Hepatocyte (in vitro differentiated cells): ENCODE data around the gene GRID1. TPM values are rescaled to one million over a fixed set of nuclear protein-coding genes. Genes with fewer than 3 reads are reported as not detected.

Source experiments
- DNase-seq: peaks from one replicate; pipeline ENCODE4 v3.0.0-alpha.2; 2016; ENCODE audit warnings: low spot score
- H2AFZ ChIP-seq: fragments of 200-600 bp; sonication (generic); 2 replicates; pipeline ENCODE4 v1.6.0; 2016; ENCODE audit warnings: antibody characterized with exemption, mild to moderate bottlenecking
- H3K27ac ChIP-seq: fragments of 200-600 bp; sonication (generic); 2 replicates; pipeline ENCODE4 v1.5.1; 2016; ENCODE audit warnings: mild to moderate bottlenecking
- H3K27me3 ChIP-seq: fragments of 200-600 bp; sonication (generic); 2 replicates; pipeline ENCODE4 v1.6.1; 2016
- H3K36me3 ChIP-seq: fragments of 200-600 bp; sonication (generic); replicated peaks from 2 replicates; pipeline ENCODE4 v1.5.1; 2016; ENCODE audit warnings: low read depth; ENCODE audit not compliant: insufficient read depth
- H3K4me1 ChIP-seq: fragments of 200-600 bp; sonication (generic); 2 replicates; pipeline ENCODE4 v1.5.1; 2016; ENCODE audit warnings: mild to moderate bottlenecking, moderate library complexity; ENCODE audit not compliant: insufficient read depth
- H3K4me2 ChIP-seq: fragments of 200-600 bp; sonication (generic); 2 replicates; pipeline ENCODE4 v1.6.0; 2016
- H3K4me3 ChIP-seq: fragments of 200-600 bp; sonication (generic); 2 replicates; pipeline ENCODE4 v1.5.1; 2016; ENCODE audit warnings: mild to moderate bottlenecking
- H3K79me2 ChIP-seq: fragments of 200-600 bp; sonication (generic); 2 replicates; pipeline ENCODE4 v1.6.0; 2017; ENCODE audit warnings: mild to moderate bottlenecking
- H3K9me2 ChIP-seq: fragments of 200-600 bp; sonication (generic); replicated peaks from 2 replicates; pipeline ENCODE4 v1.6.0; 2017; ENCODE audit warnings: mild to moderate bottlenecking; ENCODE audit not compliant: insufficient read depth
- H3K9me3 ChIP-seq: fragments of 200-600 bp; sonication (generic); 2 replicates; pipeline ENCODE4 v1.5.1; 2016; ENCODE audit warnings: low read depth, mild to moderate bottlenecking
- H4K20me1 ChIP-seq: fragments of 200-600 bp; sonication (generic); 2 replicates; pipeline ENCODE4 v1.6.0; 2016; ENCODE audit warnings: mild to moderate bottlenecking; ENCODE audit not compliant: insufficient read depth, poor library complexity, severe bottlenecking
- CTCF ChIP-seq: fragments of 200-600 bp; sonication (generic); IDR thresholded peaks from 2 replicates; pipeline ENCODE4 v1.5.1; 2016; ENCODE audit warnings: antibody characterized with exemption, mild to moderate bottlenecking; ENCODE audit not compliant: poor library complexity
- EZH2 ChIP-seq: fragments of 200-600 bp; sonication (generic); IDR thresholded peaks from 2 replicates; pipeline ENCODE4 v1.6.1; 2016; ENCODE audit warnings: antibody characterized with exemption, mild to moderate bottlenecking, borderline replicate concordance
- EZH2phosphoT487 ChIP-seq: fragments of 200-600 bp; sonication (generic); IDR thresholded peaks from one replicate; pipeline ENCODE4 v1.6.1; 2018; ENCODE audit warnings: antibody characterized with exemption, mild to moderate bottlenecking, low read depth, moderate library complexity; ENCODE audit not compliant: unreplicated experiment, severe bottlenecking
- WGBS: methylation state at CpG from one replicate; pipeline ENCODE4 v1.1.6; 2016; ENCODE audit warnings: low lambda C conversion rate; ENCODE audit errors: missing lambda C conversion rate; 5-methylcytosine and 5-hydroxymethylcytosine counted together
- polyA plus RNA-seq: library from polyadenylated mRNA; unstranded; fragments of >200 nt; fragmentation: Nextera tagmentation; extraction: Ambion mirVana; gene quantifications from 2 replicates; pipeline ENCODE4 v1.2.1, GENCODE V29; 2016
- total RNA-seq: library from RNA; depleted of rRNA; stranded (reverse); fragments of >200 nt; gene quantifications from 2 replicates; pipeline ENCODE4 v1.2.3, GENCODE V29; 2014

The GRID1 gene
- total and polyA plus RNA-seq, 2 experiments from 2014 or later = 0.07 to 0.37 TPM

- DNase-seq = no peak
- no peaks in the 10 kb centered on the region for H3K36me3 ChIP-seq
- H3K9me2 ChIP-seq = no peaks in the 10 kb centered on the region
- H3K4me2 ChIP-seq = no peak overlapping the region
- no peak overlapping the region for H3K4me3 ChIP-seq
- H2AFZ ChIP-seq = no peak overlapping the region
- H3K9me3 ChIP-seq = no peaks in the 10 kb centered on the region
- H3K4me1 ChIP-seq = peaks cover 5% of the 10 kb centered on the region
- 92% methylated on average over 11 of the region's 11 CpGs for WGBS
- H4K20me1 ChIP-seq = no peaks in the 10 kb centered on the region
- no peak overlapping the region for H3K27ac ChIP-seq
- no peaks in the 10 kb centered on the region for H3K27me3 ChIP-seq
- no peak for TF ChIP-seq CTCF
- no peak for TF ChIP-seq EZH2phosphoT487
- TF ChIP-seq EZH2 = no peak
- no peaks in the 10 kb centered on the region for H3K79me2 ChIP-seq
Measured at GRCh38 chr10:86342111-86342863, 24.3 kb downstream of the GRID1 start.

GRCh38 chr10:86341361-86341811 lies 25.2 kb downstream of the GRID1 start:
- Histone ChIP-seq H3K27ac (no peak overlapping the region), H3K36me3 (no peaks in the 10 kb centered on the region), H4K20me1 (no peaks in the 10 kb centered on the region), H2AFZ (no peak overlapping the region), H3K4me1 (peaks cover 5% of the 10 kb centered on the region), H3K4me2 (no peak overlapping the region), H3K79me2 (no peaks in the 10 kb centered on the region), H3K9me2 (no peaks in the 10 kb centered on the region), H3K27me3 (no peaks in the 10 kb centered on the region), H3K9me3 (no peaks in the 10 kb centered on the region), H3K4me3 (no peak overlapping the region)
- TF ChIP-seq EZH2phosphoT487 (no peak), EZH2 (no peak), CTCF (no peak)
- no peak for DNase-seq
- WGBS = 51% methylated on average over 13 of the region's 13 CpGs

GRCh38 chr10:86340991-86341260 lies 25.7 kb downstream of the GRID1 start:
- Histone ChIP-seq H3K4me2 (no peak overlapping the region), H3K36me3 (no peaks in the 10 kb centered on the region), H3K79me2 (no peaks in the 10 kb centered on the region), H3K9me2 (no peaks in the 10 kb centered on the region), H2AFZ (no peak overlapping the region), H3K27ac (no peak overlapping the region), H4K20me1 (no peaks in the 10 kb centered on the region), H3K4me1 (peaks cover under 1% of the 10 kb centered on the region), H3K9me3 (no peaks in the 10 kb centered on the region), H3K4me3 (no peak overlapping the region), H3K27me3 (no peaks in the 10 kb centered on the region)
- WGBS = 58% methylated on average over 3 of the region's 3 CpGs
- no peak for DNase-seq
- TF ChIP-seq EZH2phosphoT487 = no peak
- TF ChIP-seq CTCF = no peak
- TF ChIP-seq EZH2 = no peak
